Fibroblast of lung (primary cell): ENCODE results near the gene SYT14.

Experiments
- EZH2 ChIP-seq: IDR thresholded peaks from 2 replicates; pipeline ENCODE4 v1.5.1; 2012; ENCODE audit warnings: low read length, control low read depth, mild to moderate bottlenecking; ENCODE audit errors: missing control alignments
- TF ChIP-seq, protein P1 (sequence below), 2 donors: IDR thresholded peaks in 1 of 2; conservative IDR thresholded peaks in 1 of 2; 1 replicate in 1 of 2; 2 replicates in 1 of 2; pipeline ENCODE4 v1.5.1; 2011 to 2012; ENCODE audit warnings: low read length in 2 of 2, control low read depth in 1 of 2, inconsistent platforms in 1 of 2, low read depth in 1 of 2, mild to moderate bottlenecking in 1 of 2

DNA sequence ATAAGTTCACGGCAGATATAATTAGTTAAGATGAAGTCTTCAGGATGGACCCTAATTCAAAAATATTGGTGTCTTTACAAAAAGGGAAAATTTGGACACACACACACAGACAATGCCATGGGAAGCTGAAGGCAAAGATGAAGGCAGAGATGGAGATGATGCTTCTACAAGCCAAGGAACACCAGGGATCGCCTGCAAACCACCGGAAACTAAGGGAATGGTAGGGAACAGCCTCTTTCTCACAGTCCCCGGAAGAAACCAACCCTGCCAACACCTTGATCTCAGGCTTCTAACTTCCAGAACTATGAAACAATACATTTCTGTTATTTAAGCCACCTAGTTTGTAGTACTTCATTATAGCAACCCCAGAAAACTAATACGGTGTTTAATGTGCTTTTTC, 279.5 kb downstream of the SYT14 start:
- TF ChIP-seq, protein P1, sequence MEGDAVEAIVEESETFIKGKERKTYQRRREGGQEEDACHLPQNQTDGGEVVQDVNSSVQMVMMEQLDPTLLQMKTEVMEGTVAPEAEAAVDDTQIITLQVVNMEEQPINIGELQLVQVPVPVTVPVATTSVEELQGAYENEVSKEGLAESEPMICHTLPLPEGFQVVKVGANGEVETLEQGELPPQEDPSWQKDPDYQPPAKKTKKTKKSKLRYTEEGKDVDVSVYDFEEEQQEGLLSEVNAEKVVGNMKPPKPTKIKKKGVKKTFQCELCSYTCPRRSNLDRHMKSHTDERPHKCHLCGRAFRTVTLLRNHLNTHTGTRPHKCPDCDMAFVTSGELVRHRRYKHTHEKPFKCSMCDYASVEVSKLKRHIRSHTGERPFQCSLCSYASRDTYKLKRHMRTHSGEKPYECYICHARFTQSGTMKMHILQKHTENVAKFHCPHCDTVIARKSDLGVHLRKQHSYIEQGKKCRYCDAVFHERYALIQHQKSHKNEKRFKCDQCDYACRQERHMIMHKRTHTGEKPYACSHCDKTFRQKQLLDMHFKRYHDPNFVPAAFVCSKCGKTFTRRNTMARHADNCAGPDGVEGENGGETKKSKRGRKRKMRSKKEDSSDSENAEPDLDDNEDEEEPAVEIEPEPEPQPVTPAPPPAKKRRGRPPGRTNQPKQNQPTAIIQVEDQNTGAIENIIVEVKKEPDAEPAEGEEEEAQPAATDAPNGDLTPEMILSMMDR (conservative IDR thresholded peaks at IDR 0.05 in 1 of 2, IDR thresholded peaks at IDR 0.05 in 1 of 2; ENCODE audit: low read depth in 1 of 2, low read length in 2 of 2) = no peak
- TF ChIP-seq EZH2 = no peak
